Loucy (cell line): ENCODE data around the gene SBF2.

Experiments used
- H2AFZ ChIP-seq: fragments of 200-600 bp; sonication (generic); 2 replicates; pipeline ENCODE4 v1.6.0; 2016; ENCODE audit warnings: antibody characterized with exemption, mild to moderate bottlenecking, low read length, moderate library complexity
- H3F3A ChIP-seq: fragments of 200-600 bp; 2 replicates; pipeline ENCODE4 v1.6.0; 2016; ENCODE audit warnings: antibody characterized with exemption, low read depth, mild to moderate bottlenecking
- H3K27me3 ChIP-seq: fragments of 200-600 bp; sonication (generic); 2 replicates; pipeline ENCODE4 v1.6.1; 2014; ENCODE audit warnings: low read length, mild to moderate bottlenecking; ENCODE audit not compliant: insufficient read depth, poor library complexity, severe bottlenecking
- H3K36me3 ChIP-seq: fragments of 200-600 bp; sonication (generic); 2 replicates; pipeline ENCODE4 v1.6.1; 2016; ENCODE audit warnings: low read length; ENCODE audit not compliant: insufficient read depth
- H3K4me1 ChIP-seq: fragments of 200-600 bp; sonication (generic); 2 replicates; pipeline ENCODE4 v1.5.1; 2014; ENCODE audit warnings: low read length, mild to moderate bottlenecking; ENCODE audit not compliant: insufficient read depth, poor library complexity, severe bottlenecking
- H3K4me2 ChIP-seq: fragments of 200-600 bp; sonication (generic); 2 replicates; pipeline ENCODE4 v1.6.0; 2014; ENCODE audit warnings: antibody characterized with exemption, low read length, low read depth, mild to moderate bottlenecking; ENCODE audit not compliant: poor library complexity, severe bottlenecking
- H3K4me3 ChIP-seq: fragments of 200-600 bp; sonication (generic); 2 replicates; pipeline ENCODE4 v1.5.1; 2014; ENCODE audit warnings: low read length, mild to moderate bottlenecking, mixed read lengths; ENCODE audit not compliant: poor library complexity, severe bottlenecking
- H3K79me2 ChIP-seq: fragments of 200-600 bp; sonication (generic); 2 replicates; pipeline ENCODE4 v1.6.1; 2014; ENCODE audit warnings: low read length; ENCODE audit not compliant: insufficient read depth
- H3K9ac ChIP-seq: fragments of 200-600 bp; sonication (generic); 2 replicates; pipeline ENCODE4 v1.6.0; 2014; ENCODE audit warnings: mild to moderate bottlenecking, low read depth, low read length, moderate library complexity; ENCODE audit not compliant: poor library complexity, severe bottlenecking
- H3K9me2 ChIP-seq: fragments of 200-600 bp; sonication (generic); replicated peaks from 2 replicates; pipeline ENCODE4 v1.6.1; 2016; ENCODE audit warnings: low read depth, low read length, mixed read lengths
- H3K9me3 ChIP-seq: fragments of 200-600 bp; sonication (generic); 2 replicates; pipeline ENCODE4 v1.6.1; 2014; ENCODE audit warnings: mild to moderate bottlenecking, antibody characterized with exemption, low read length, low read depth; ENCODE audit not compliant: insufficient read depth
- H4K20me1 ChIP-seq: fragments of 200-600 bp; sonication (generic); 2 replicates; pipeline ENCODE4 v1.6.0; 2014; ENCODE audit warnings: antibody characterized with exemption, low read length, mild to moderate bottlenecking; ENCODE audit not compliant: insufficient read depth, poor library complexity, severe bottlenecking
- CTCF ChIP-seq: fragments of 200-600 bp; sonication (generic); conservative IDR thresholded peaks from 2 replicates; pipeline ENCODE4 v1.5.1; 2014; ENCODE audit warnings: mild to moderate bottlenecking, antibody characterized with exemption, low read length
- EZH2phosphoT487 ChIP-seq: fragments of 200-600 bp; IDR thresholded peaks from 2 replicates; pipeline ENCODE4 v1.6.1; 2018; ENCODE audit warnings: antibody characterized with exemption, mild to moderate bottlenecking, moderate library complexity, borderline replicate concordance

SBF2 gene

GRCh38 chr11:10122326-10123197 is 171.5 kb downstream of the SBF2 start:
- H2AFZ ChIP-seq: no peak overlapping the region
- no peak for TF ChIP-seq EZH2phosphoT487
- no peaks in the 10 kb centered on the region for H3K36me3 ChIP-seq
- no peaks in the 10 kb centered on the region for H3K79me2 ChIP-seq
- no peaks in the 10 kb centered on the region for H3K9me3 ChIP-seq
- no peak overlapping the region for H3K4me3 ChIP-seq
- H3K27me3 ChIP-seq: no peaks in the 10 kb centered on the region
- H3K9me2 ChIP-seq: no peaks in the 10 kb centered on the region
- H3K4me1 ChIP-seq: no peaks in the 10 kb centered on the region
- H3K9ac ChIP-seq: no peak overlapping the region
- no peaks in the 10 kb centered on the region for H3F3A ChIP-seq
- H4K20me1 ChIP-seq: no peaks in the 10 kb centered on the region
- no peak overlapping the region for H3K4me2 ChIP-seq

GRCh38 chr11:10118865-10119264 is 175.2 kb downstream of the SBF2 start:
- H3F3A ChIP-seq: no peaks in the 10 kb centered on the region
- H3K9me2 ChIP-seq: no peaks in the 10 kb centered on the region
- H3K4me3 ChIP-seq: no peak overlapping the region
- no peaks in the 10 kb centered on the region for H4K20me1 ChIP-seq
- no peaks in the 10 kb centered on the region for H3K4me1 ChIP-seq
- H3K9ac ChIP-seq: no peak overlapping the region
- H3K79me2 ChIP-seq: no peaks in the 10 kb centered on the region
- no peak overlapping the region for H3K4me2 ChIP-seq
- no peaks in the 10 kb centered on the region for H3K36me3 ChIP-seq
- H3K27me3 ChIP-seq: no peaks in the 10 kb centered on the region
- TF ChIP-seq EZH2phosphoT487: no peak
- TF ChIP-seq CTCF: no peak
- H3K9me3 ChIP-seq: no peaks in the 10 kb centered on the region
- H2AFZ ChIP-seq: no peak overlapping the region

GRCh38 chr11:10117709-10118351 is 176.2 kb downstream of the SBF2 start:
- Histone ChIP-seq H3K79me2 (no peaks in the 10 kb centered on the region), H2AFZ (no peak overlapping the region), H3K9me2 (no peaks in the 10 kb centered on the region), H3F3A (no peaks in the 10 kb centered on the region), H3K9ac (no peak overlapping the region), H3K4me1 (no peaks in the 10 kb centered on the region), H3K9me3 (no peaks in the 10 kb centered on the region), H3K27me3 (no peaks in the 10 kb centered on the region), H3K4me2 (no peak overlapping the region), H4K20me1 (no peaks in the 10 kb centered on the region), H3K4me3 (no peak overlapping the region), H3K36me3 (no peaks in the 10 kb centered on the region)
- no peak for TF ChIP-seq EZH2phosphoT487
- no peak for TF ChIP-seq CTCF
